Activated CD8-positive, alpha-beta memory T cell treated with anti-CD3 and anti-CD28 coated beads for 24 hours (primary cell): Measurements from ENCODE around the gene PHF23.

Experiments used
- DNase-seq: peaks from one replicate; pipeline ENCODE4 v3.0.0-alpha.2; 2020

The PHF23 gene

DNA sequence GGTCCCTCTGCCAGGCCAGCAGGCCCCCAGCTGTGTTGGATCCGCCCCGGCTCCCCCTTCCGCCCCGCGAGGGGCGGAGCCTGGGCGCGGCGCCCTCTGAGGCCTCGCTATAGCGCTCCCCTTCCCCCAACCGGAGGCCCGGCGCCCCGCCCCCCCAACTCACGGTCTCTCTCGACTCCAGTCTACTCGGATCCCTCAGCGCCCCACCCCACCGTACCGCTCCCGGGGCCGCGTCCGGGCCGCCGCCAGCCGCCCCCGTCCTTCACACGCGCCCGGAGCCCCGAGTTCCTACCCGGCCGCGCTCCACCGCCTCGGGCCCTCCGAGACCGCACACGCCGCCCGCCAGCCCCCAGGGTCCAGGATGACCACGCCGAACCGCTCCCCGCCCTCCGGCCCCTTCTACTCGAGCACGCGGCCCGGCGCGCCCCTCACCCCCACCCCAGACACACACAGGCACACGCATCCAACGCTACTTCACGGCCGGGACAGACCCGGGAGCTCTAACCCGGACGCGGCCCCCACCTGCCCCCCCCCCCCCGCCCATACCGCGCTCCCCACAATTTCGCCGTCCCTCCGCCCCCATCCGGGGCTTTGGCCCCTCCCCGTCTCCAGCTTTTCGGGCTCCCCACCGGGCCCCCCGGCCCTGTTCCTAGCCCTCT, 1.4 kb downstream of the PHF23 start:
- DNase-seq = peak; percentile 92

DNA sequence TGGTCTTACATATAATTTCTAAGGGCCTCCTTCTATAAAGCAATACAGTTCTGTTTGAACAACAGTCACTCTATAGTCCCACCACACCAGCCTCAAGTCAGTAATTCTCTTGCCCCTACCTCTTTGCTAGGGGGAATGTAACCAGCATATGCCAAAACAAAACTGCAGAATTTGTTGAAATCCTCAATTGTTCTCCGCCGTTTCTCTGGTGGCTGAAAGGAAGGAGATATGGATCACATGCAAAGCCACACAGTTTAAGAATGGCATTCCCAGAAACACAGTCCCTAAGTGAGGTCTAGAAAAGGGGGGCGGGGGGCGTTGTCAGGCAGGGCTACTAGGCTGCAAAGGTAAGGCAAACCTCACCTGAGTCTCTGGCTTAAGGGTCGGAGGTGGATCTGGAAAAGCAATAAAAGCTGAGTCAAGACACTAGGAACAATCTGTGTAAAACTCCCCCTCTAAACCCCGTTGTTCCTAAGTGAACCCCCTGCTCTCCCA, 1.9 kb downstream of the PHF23 start:
- DNase-seq = no peak

- DNase-seq = no peak
These were observed 2.4 kb downstream of the PHF23 start for GRCh38 chr17:7236808-7237207.

- no peak for DNase-seq
These were observed 3.3 kb downstream of the PHF23 start for GRCh38 chr17:7235693-7236665.

- peak; percentile 97 for DNase-seq
These were observed 4.9 kb downstream of the PHF23 start, which contains the start of gene DVL2 for GRCh38 chr17:7234083-7234951. Gene DVL2 (minus strand): TSS chr17:7234517. CDS start chr17:7234262, 255 bp downstream.

DNA sequence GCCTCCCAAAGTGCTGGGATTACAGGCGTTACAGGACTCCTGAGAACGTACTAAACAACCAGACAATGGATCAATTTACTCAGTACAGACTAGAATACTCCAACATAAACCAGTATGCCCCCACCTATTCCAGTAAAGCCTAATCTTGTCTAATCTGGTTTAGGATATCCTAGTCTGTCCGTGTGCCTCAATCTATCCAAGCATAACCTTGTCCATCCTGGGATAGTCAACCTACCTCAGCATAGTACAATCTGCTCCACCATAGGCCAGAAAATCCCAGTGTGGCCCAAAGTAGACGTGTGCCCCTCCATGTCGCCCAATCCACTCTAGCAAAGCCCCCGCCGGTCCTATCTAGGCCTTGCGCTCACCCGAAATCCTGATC, 5.6 kb downstream of the PHF23 start:
- no peak for DNase-seq

- DNase-seq = no peak
These were observed 7.1 kb downstream of the PHF23 start for GRCh38 chr17:7232114-7232513.

DNA sequence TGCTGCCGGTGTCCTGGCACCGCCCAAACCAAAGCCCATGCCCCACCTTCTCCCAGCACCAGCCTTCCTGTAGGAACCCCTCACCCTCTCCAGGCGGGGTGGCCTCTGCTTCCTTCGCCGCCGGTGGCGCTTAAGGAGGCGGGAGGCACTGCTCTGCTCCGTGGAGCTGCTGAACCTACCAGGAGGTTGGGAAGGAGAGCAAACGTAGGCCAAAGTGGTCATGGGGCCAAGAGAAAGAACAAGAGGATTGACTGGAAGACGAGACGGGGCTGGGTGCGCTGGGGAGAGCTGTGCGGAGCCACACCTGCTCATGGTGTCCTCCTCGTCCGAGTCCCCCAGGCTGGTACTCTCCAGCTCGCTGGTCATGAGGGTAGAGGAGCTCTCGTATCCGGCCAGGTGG, 9.8 kb downstream of the PHF23 start:
- DNase-seq = no peak

DNA sequence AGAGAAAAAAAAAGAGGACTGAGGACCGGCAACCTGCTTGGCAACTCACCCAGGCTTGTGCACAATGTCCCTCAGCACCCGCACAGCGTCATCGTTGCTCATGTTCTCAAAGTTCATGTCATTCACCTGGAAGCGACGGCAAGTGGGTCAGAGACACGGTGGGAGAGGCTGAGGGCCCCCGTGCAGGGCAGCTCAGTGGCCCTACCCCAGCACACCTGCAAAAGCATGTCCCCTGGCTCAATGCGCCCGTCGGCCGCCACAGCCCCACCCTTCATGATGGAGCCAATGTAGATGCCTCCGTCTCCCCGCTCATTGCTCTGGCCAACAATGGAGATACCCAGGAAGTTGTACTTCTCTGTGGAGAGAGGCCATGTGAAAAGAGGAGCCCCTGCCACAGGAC, 10.3 kb downstream of the PHF23 start:
- DNase-seq = no peak

DNA sequence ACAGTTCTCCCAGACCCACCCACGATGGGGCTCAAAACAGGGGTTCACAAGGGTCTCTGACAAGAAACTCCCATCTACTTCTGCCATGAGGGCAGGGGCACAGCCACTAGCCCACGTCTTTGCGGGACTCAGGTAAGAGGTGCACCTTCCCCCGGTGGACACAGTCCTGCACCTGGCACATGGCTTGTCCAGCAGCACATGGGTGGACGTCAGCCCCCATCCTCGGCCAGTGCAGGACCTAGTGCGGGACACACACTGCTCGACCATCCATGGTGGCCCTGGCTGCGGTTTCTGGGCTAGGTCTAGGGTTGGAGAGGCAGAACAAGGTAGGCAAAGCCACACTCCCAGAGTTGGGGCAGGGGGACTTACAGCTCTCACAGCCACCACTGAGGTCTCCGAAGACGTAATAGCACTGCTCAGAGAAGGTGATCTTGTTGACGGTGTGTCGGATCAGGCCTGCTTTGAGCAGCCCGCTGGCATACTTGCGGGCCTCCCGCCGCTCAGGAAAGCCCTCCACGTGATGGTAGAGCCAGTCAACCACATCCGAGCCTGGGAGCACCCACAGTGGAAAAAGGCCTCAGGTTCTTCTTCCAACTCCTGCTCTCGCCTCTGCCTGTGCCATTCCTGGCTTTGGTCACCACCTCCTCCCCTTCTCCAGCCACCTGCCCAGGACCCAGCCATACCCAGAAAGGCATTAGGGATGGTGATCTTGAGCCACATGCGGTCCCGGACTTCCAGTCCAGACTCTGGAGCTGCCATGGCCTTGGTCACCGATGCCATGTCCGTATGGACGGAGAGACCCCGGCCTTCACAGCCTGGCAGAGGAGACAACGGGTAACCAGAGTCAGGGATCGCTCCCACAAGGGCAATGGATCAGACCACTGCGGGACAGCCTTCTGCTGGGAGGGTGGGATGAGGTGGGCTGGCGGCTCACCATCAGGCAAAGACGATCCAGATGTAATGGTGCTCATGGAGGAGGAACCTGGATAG, 12.2 kb downstream of the PHF23 start:
- DNase-seq = no peak

GRCh38 chr17:7225711-7226331, 13.4 kb downstream of the PHF23 start:
- DNase-seq = no peak

- no peak for DNase-seq
These were observed 14.6 kb downstream of the PHF23 start for GRCh38 chr17:7224661-7225111.

DNA sequence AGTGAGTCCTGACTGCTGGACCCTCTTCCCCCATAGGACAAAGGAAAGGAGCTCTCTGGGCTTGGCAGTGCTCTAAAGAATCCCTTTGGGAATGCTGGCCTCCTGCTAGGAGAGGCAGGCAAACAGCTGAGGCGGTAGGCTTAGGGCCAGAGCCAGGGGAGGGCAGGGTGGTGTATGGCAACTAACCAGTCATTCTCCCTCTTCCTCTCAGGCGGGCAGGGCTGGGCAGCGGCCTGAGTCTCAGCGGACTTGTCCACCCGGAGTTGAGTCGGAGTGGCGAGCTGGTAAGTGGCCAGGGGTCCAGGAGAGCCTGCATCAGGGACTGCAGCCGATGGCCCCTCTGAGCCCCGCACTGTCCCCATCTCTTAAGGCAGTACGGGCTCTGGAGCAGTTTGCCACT, 15.1 kb downstream of the PHF23 start:
- no peak for DNase-seq

DNA sequence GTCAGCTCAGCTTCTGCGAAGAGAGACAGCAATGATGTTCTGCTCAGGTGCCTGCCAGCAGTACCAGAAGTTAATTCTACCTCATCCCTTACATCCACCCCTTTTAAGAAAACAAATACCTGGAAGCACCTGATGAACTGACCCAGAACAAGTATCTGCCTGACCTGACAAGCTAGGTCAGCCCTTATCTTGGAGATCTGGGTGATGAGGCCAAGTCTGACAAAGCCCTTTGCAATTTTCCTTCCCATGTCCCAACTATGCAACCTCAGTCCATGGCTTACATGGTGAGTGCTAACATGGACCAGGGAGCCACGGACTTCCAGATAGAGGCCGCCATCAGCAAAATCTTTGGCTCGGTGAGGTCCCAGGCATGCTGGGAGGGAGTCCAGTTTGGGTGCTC, 15.9 kb downstream of the PHF23 start:
- no peak for DNase-seq

DNA sequence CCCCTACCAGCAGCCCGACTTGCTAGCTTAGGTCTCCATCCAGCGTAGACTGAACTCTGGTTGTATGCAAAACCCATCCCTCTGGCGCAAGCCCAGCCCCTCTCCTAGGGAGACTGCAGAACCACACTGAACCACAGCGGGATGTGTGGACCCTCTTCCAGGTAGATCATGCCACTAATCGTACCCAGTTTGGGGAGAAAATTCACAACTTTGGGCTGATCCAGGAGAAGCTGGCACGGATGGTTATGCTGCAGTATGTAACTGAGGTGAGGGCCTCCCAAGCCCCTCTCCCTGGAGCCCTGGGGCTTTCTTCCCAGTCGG, 16.3 kb downstream of the PHF23 start:
- DNase-seq = no peak

- DNase-seq = no peak
These were observed 16.9 kb downstream of the PHF23 start for GRCh38 chr17:7222093-7222971.

DNA sequence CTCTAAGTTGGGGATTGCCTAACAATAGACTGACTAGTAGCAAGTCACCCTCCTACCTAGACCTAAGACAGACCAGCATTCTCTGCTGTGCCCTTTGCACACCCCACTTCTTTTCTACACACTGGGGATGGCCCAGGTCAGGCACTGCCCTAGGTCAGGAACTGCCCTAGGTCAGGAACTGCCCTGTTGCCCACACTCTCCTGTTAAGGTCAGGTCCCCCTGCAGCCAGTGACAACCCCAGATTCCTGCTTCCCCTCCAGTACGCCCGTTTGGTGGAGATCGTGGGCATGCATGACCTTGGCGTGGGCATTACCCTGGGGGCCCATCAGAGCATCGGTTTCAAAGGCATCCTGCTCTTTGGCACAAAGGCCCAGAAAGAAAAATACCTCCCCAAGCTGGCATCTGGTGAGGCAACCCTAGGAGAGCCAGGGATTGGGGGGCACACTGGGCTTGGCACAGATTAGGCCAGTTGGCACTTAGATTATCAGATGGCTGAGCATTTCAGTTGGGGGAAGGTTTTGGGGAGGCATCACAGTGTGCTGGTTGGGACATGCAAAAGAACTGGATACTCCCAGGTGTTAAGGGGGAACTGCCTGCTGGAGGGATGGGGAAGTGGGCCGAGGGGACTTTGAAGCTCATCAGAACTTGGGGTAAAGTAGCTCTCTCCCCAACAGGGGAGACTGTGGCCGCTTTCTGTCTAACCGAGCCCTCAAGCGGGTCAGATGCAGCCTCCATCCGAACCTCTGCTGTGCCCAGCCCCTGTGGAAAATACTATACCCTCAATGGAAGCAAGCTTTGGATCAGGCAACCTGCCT, 17.8 kb downstream of the PHF23 start:
- DNase-seq = no peak

GRCh38 chr17:7220593-7221277, 18.5 kb downstream of the PHF23 start:
- peak; percentile 81 for DNase-seq
